K562 (cell line): ENCODE results near the gene PPP1CB. TPM values are rescaled to one million over a fixed set of nuclear protein-coding genes. Genes with fewer than 3 reads are reported as not detected.

Experiments
- ATAC-seq: fragments of 200-7000 bp; cut with Tn5 transposase; 3 replicates; pipeline ENCODE4 v1.9.1; 2020; ENCODE audit warnings: moderate library complexity
- BruUV-seq: library from RNA; stranded (reverse); fragments of 400-500 nt; replicated peaks from 2 replicates; lab custom pipeline; 2021; lab: Mats Ljungman, UMichigan
- CTCF ChIA-PET: fragments of 300-600 bp; formaldehyde crosslinking; extraction: SDS; loops from one replicate; lab custom pipeline; 2021; ENCODE audit warnings: low intra/inter-chr PET ratio; lab: Yijun Ruan, JAX
- POLR2A ChIA-PET: fragments of 300-600, 350-650 bp; sonication (Branson Sonifier 250); formaldehyde crosslinking; extraction: SDS; loops from one replicate; lab custom pipeline; 2021; ENCODE audit warnings: antibody characterized with exemption, inconsistent platforms; lab: Yijun Ruan, JAX
- DNase-seq, 4 experiments: peaks; one replicate each; pipeline versions ENCODE4 v3.0.0 to v3.0.0-alpha.2; 2011 to 2018; ENCODE audit warnings: low spot score in 3 of 4, mixed read lengths in 3 of 4; ENCODE audit errors: extremely low read depth in 1 of 4
- FAIRE-seq: peaks from 2 replicates; lab custom pipeline; 2011; peaks lifted over from hg19 to GRCh38; lab: Jason Lieb, UNC
- H2AFZ ChIP-seq: 2 replicates; pipeline ENCODE4 v1.6.0; 2011; ENCODE audit warnings: low read depth, low read length, control low read depth, inconsistent platforms
- H3K27ac ChIP-seq: fragments of 200-600 bp; 3 replicates; pipeline ENCODE4 v1.8.0; 2011; ENCODE audit warnings: low read depth, mild to moderate bottlenecking, control low read depth, inconsistent platforms, low read length, moderate library complexity, mixed read lengths; ENCODE audit errors: extremely low read depth
- H3K27me3 ChIP-seq, 2 experiments: fragments of 300-600 bp in 1 of 2; 2 replicates in 1 of 2; 3 replicates in 1 of 2; pipeline versions ENCODE4 v1.6.0 to v1.8.0; 2011; ENCODE audit warnings: inconsistent platforms in 2 of 2, low read length in 2 of 2, mild to moderate bottlenecking in 1 of 2, mixed read lengths in 1 of 2, moderate library complexity in 1 of 2; ENCODE audit not compliant: control insufficient read depth in 2 of 2, insufficient read depth in 2 of 2
- H3K36me3 ChIP-seq: fragments of 300-600 bp; 3 replicates; pipeline ENCODE4 v1.8.0; 2011; ENCODE audit warnings: mild to moderate bottlenecking, low read length, inconsistent platforms; ENCODE audit not compliant: control insufficient read depth, insufficient read depth
- H3K4me1 ChIP-seq, 2 experiments: fragments of 200-600 bp in 1 of 2; replicated peaks in 1 of 2; 2 replicates in 1 of 2; 3 replicates in 1 of 2; pipeline versions ENCODE4 v1.5.1 to v1.8.0; 2011; ENCODE audit warnings: inconsistent platforms in 2 of 2, low read length in 2 of 2, mild to moderate bottlenecking in 1 of 2, mixed read lengths in 1 of 2, moderate library complexity in 1 of 2; ENCODE audit not compliant: control insufficient read depth in 2 of 2, insufficient read depth in 2 of 2
- H3K4me2 ChIP-seq: 2 replicates; pipeline ENCODE4 v1.6.1; 2011; ENCODE audit warnings: low read length, control low read depth, inconsistent platforms, mixed read lengths; ENCODE audit not compliant: insufficient read depth
- H3K4me3 ChIP-seq: fragments of 200-600 bp; sonication (generic), shearing (Covaris generic); 2 replicates; pipeline ENCODE4 v1.5.1; 2016; ENCODE audit warnings: control low read depth, inconsistent platforms
- H3K79me2 ChIP-seq: fragments of 200-600 bp; 3 replicates; pipeline ENCODE4 v1.8.0; 2011; ENCODE audit warnings: low read length, inconsistent platforms; ENCODE audit not compliant: control insufficient read depth, insufficient read depth
- H3K9ac ChIP-seq, 2 experiments: 2 replicates each; pipeline versions ENCODE4 v1.6.0 to v1.6.1; 2011; ENCODE audit warnings: low read depth in 2 of 2, low read length in 2 of 2, control low read depth in 1 of 2, inconsistent platforms in 1 of 2, mild to moderate bottlenecking in 1 of 2, mixed read lengths in 1 of 2; ENCODE audit not compliant: insufficient read depth in 1 of 2
- H3K9me1 ChIP-seq: one replicate; pipeline ENCODE4 v1.6.0; 2011; ENCODE audit warnings: inconsistent platforms, mild to moderate bottlenecking, low read length, moderate library complexity; ENCODE audit not compliant: control insufficient read depth, insufficient read depth
- H3K9me3 ChIP-seq: replicated peaks from 2 replicates; pipeline ENCODE4 v1.5.1; 2011; ENCODE audit warnings: low read depth, low read length, inconsistent platforms; ENCODE audit not compliant: control insufficient read depth, insufficient read depth
- H4K20me1 ChIP-seq: replicated peaks from 2 replicates; pipeline ENCODE4 v1.6.1; 2011; ENCODE audit warnings: low read length, inconsistent platforms, mixed read lengths; ENCODE audit not compliant: control insufficient read depth, insufficient read depth
- KDM5B ChIP-seq: fragments of 200-600 bp; sonication (generic); IDR thresholded peaks from 2 replicates; pipeline ENCODE4 v1.6.1; 2012; ENCODE audit warnings: low read depth, mild to moderate bottlenecking, moderate library complexity, low read length, control low read depth, inconsistent platforms; ENCODE audit not compliant: insufficient replicate concordance
- MAZ ChIP-seq, 2 experiments: fragments of 450-650 bp in 1 of 2; sonication (generic) in 1 of 2; formaldehyde crosslinking; IDR thresholded peaks in 1 of 2; conservative IDR thresholded peaks in 1 of 2; 2 replicates each; pipeline versions ENCODE4 v1.4.0 to v1.5.0; 2020; ENCODE audit warnings: mild to moderate bottlenecking in 1 of 2, missing genetic modification reagents in 1 of 2
- NFYB ChIP-seq: IDR thresholded peaks from 2 replicates; pipeline ENCODE4 v1.6.1; 2011; ENCODE audit warnings: mild to moderate bottlenecking, moderate library complexity; ENCODE audit not compliant: insufficient read length; ENCODE audit errors: extremely low read depth
- ZFPM2 ChIP-seq: fragments of 250-450 bp; sonication (Bioruptor Pico); IDR thresholded peaks from 2 replicates; pipeline ENCODE4 v1.5.1; 2022; ENCODE audit warnings: mild to moderate bottlenecking
- ZNF354B ChIP-seq: fragments of 250-450 bp; sonication (Bioruptor Pico); IDR thresholded peaks from 2 replicates; pipeline ENCODE4 v1.4.0; 2020
- ZNF384 ChIP-seq: IDR thresholded peaks from 2 replicates; pipeline ENCODE4 v1.6.1; 2012; ENCODE audit warnings: low read depth, low read length, improper control_type of control experiment
- ZNF77 ChIP-seq: fragments of 250-450 bp; sonication (Bioruptor Pico); IDR thresholded peaks from 2 replicates; pipeline ENCODE4 v1.5.0; 2020
- WGBS: fragments of 100-300 bp; shearing (Covaris generic); methylation state at CpG from one replicate; pipeline ENCODE4 v1.1.6; 2016; ENCODE audit warnings: low coverage, mixed read lengths; ENCODE audit not compliant: insufficient coverage; ENCODE audit errors: missing lambda C conversion rate; 5-methylcytosine and 5-hydroxymethylcytosine counted together
- in situ Hi-C: fragments of 300-500 bp; cut with MboI; formaldehyde crosslinking; loops from 4 replicates; pipeline ENCODE4 v1.15.0; 2018; ENCODE audit warnings: inconsistent platforms, mixed read lengths
- intact Hi-C: fragments of 100-400 bp; cut with micrococcal nuclease; formaldehyde crosslinking; loops from 2 replicates; pipeline ENCODE4 v1.14.2; 2022
- polyA plus RNA-seq, 8 experiments: library from polyadenylated mRNA; depleted of rRNA in 4 of 8; stranded (reverse) in 5 of 8; unstranded in 3 of 8; fragments of >200 nt; fragmentation: Nextera tagmentation in 2 of 8; fragmentation: Illumina TruSeq in 1 of 8; extraction: Ambion mirVana in 2 of 8; extraction: Trizol in 1 of 8; gene quantifications; 2 replicates each; pipeline versions ENCODE4 v1.2.1 to v1.2.3, GENCODE V29; 2011 to 2014; ENCODE audit warnings: inconsistent platforms in 1 of 8, missing spikeins in 1 of 8
- total RNA-seq, 7 experiments: library from RNA; depleted of rRNA in 6 of 7; stranded (reverse); fragments of >200 nt in 6 of 7; fragmentation: Illumina TruSeq in 2 of 7; extraction: Trizol in 2 of 7; gene quantifications; 2 replicates each; pipeline versions ENCODE4 v1.2.1 to v1.2.3, GENCODE V29; 2011 to 2021; ENCODE audit warnings: low replicate concordance in 1 of 7
- TF ChIP-seq, protein P1 (sequence below), 2 experiments: IDR thresholded peaks in 1 of 2; conservative IDR thresholded peaks in 1 of 2; 2 replicates each; pipeline ENCODE4 v1.6.1; 2016; ENCODE audit warnings: low read depth in 2 of 2, mild to moderate bottlenecking in 1 of 2, missing compliant biosample characterization in 1 of 2, missing genetic modification characterization in 1 of 2, moderate library complexity in 1 of 2

PPP1CB gene
- total and polyA plus RNA-seq, 9 of the 15 experiments (the other 6 are each of a cell fraction or from before 2014, with no cell fraction given) = 25.6 to 118 (median 58.9) TPM

GRCh38 chr2:28764909-28765711 lies 13.5 kb downstream of the PPP1CB start (continued):
- TF ChIP-seq, protein P1, sequence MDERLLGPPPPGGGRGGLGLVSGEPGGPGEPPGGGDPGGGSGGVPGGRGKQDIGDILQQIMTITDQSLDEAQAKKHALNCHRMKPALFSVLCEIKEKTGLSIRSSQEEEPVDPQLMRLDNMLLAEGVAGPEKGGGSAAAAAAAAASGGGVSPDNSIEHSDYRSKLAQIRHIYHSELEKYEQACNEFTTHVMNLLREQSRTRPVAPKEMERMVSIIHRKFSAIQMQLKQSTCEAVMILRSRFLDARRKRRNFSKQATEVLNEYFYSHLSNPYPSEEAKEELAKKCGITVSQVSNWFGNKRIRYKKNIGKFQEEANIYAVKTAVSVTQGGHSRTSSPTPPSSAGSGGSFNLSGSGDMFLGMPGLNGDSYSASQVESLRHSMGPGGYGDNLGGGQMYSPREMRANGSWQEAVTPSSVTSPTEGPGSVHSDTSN (CRISPR knock-in tag; IDR thresholded peaks at IDR 0.05; ENCODE audit: low read depth) = no peak
- TF ChIP-seq, protein P1 (tag; conservative IDR thresholded peaks at IDR 0.05; ENCODE audit: low read depth) = no peak
- TF ChIP-seq NFYB = no peak
- no peak for TF ChIP-seq ZNF384
- TF ChIP-seq MAZ (CRISPR knock-in tag; conservative IDR thresholded peaks at IDR 0.05 in 1 of 2, IDR thresholded peaks at IDR 0.05 in 1 of 2) = no peak
- no peak for TF ChIP-seq ZNF77 (CRISPR knock-in tag)
- no peak for TF ChIP-seq ZNF354B

DNA sequence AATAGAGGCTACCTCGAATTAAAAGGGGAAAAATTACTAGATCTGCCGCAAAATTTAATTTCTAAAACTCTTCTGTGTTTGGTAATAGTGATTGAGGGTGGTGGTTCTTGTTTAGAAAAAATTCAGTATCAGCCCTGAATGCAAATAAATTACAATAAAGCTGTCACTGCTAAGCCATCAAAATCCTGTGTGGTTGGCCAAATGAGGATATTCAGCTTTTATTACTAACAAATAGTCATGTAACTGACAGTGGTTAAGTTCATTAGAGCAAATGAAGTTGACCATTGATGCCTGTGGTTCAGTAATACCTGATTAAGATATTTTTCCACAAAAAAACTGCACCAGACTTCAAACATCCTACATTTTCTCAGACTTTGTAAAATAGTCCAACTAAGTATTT lies 14.4 kb downstream of the PPP1CB start:
- ChIA-PET POLR2A (interaction anchor here (0.7 to 1.6 kb wide), 3 partner anchors 12 to 20 kb away, joined by 3 to 5 read pairs (median 3); partner anchors contain the start of gene PPP1CB), CTCF (no interaction called here)
- 82% methylated on average over 2 of the region's 2 CpGs for WGBS
- in situ Hi-C loops = loop anchor here (25.0 kb wide), 1 partner anchor 179 kb away; no protein-coding TSS in a partner anchor
- no peak for FAIRE-seq
- no peak overlapping the region for H2AFZ ChIP-seq
- H3K79me2 ChIP-seq = peaks cover 97% of the 10 kb centered on the region
- no peaks in the 10 kb centered on the region for H3K9me3 ChIP-seq
- TF ChIP-seq ZFPM2 (CRISPR knock-in tag) (no peak), KDM5B (no peak)
- TF ChIP-seq, all 486 proteins: peak for 0
- intact Hi-C loops = no loop called here
- Histone ChIP-seq H3K27ac (no peak overlapping the region), H3K27me3 (no peaks in the 10 kb centered on the region), H3K36me3 (peaks cover 12% of the 10 kb centered on the region; the same call in 2 of the 3 replicates), H4K20me1 (no peaks in the 10 kb centered on the region; the same call in 1 of the 2 replicates), H3K4me2 (no peak overlapping the region), H3K4me1 (peaks cover 0 to 4% of the 10 kb centered on the region in 2 experiments; a peak in 1 of 5 replicates), H3K9ac (no peak overlapping the region), H3K4me3 (no peak overlapping the region), H3K9me1 (no peaks in the 10 kb centered on the region)
- no peak for DNase-seq
- BruUV-seq = no TSS peak
- ATAC-seq = no peak
